Uterus (tissue), 4 donors: ENCODE results near the gene FBXW9. TPM values are rescaled to one million over a fixed set of nuclear protein-coding genes. Genes with fewer than 3 reads are reported as not detected.
A peak's percentile ranks its signal among the peaks of the same experiment; 100 is the strongest.

Source experiments
- DNase-seq, 2 donors: peaks; one replicate each; pipeline ENCODE4 v3.0.0-alpha.2; 2019 to 2020
- H3K27ac ChIP-seq, 2 donors: fragments of 200-600 bp; sonication (generic); 1 replicate in 1 of 2; 2 replicates in 1 of 2; pipeline ENCODE4 v1.5.1; 2016 to 2018
- H3K27me3 ChIP-seq, 2 donors: fragments of 200-600 bp; sonication (generic); one replicate each; pipeline ENCODE4 v1.5.1; 2018 to 2019; ENCODE audit warnings: control low read depth in 1 of 2
- H3K36me3 ChIP-seq, 2 donors: fragments of 200-600 bp; sonication (generic); one replicate each; pipeline ENCODE4 v1.5.1; 2019; ENCODE audit warnings: control low read depth in 1 of 2
- H3K4me1 ChIP-seq, 2 donors: fragments of 200-600 bp; sonication (generic); one replicate each; pipeline ENCODE4 v1.5.1; 2018 to 2019; ENCODE audit warnings: control low read depth in 1 of 2
- H3K4me3 ChIP-seq, 2 donors: fragments of 200-600 bp; sonication (generic); 1 replicate in 1 of 2; 2 replicates in 1 of 2; pipeline ENCODE4 v1.5.1; 2018 to 2019; ENCODE audit warnings: mild to moderate bottlenecking in 1 of 2
- H3K9me3 ChIP-seq, 2 donors: fragments of 200-600 bp; sonication (generic); one replicate each; pipeline ENCODE4 v1.5.1; 2019; ENCODE audit warnings: control low read depth in 1 of 2
- POLR2A ChIP-seq, 2 donors: fragments of 450-650 bp; IDR thresholded peaks; one replicate each; pipeline ENCODE4 v1.6.1; 2016; ENCODE audit warnings: antibody characterized with exemption in 2 of 2, mild to moderate bottlenecking in 1 of 2, moderate library complexity in 1 of 2
- intact Hi-C: fragments of 100-400 bp; cut with DNase I; formaldehyde crosslinking; loops from one replicate; pipeline ENCODE4 v1.15.1; 2023; ENCODE audit warnings: low total_unique reads
- total RNA-seq, 4 donors: library from RNA; depleted of rRNA in 3 of 4; stranded (reverse); fragments of >200 nt in 3 of 4; gene quantifications; one replicate each; pipeline versions ENCODE4 v1.1.0 to v1.2.4, GENCODE V29; 2014 to 2023
- TF ChIP-seq, protein P1 (sequence below), 4 experiments: fragments of 200-600 bp in 2 of 4; fragments of 450-650 bp in 2 of 4; sonication (generic) in 2 of 4; IDR thresholded peaks; one replicate each; pipeline ENCODE4 v1.5.1; 2016 to 2019; ENCODE audit warnings: antibody characterized with exemption in 4 of 4, mild to moderate bottlenecking in 2 of 4, moderate library complexity in 1 of 4
- donor health status: DM: yes; HTN: yes; CAD: no.

FBXW9 gene
- 1 to 10 TPM in 2 of 4 donors, not detected in 2; 3.8 to 9.5 TPM for total RNA-seq

DNA sequence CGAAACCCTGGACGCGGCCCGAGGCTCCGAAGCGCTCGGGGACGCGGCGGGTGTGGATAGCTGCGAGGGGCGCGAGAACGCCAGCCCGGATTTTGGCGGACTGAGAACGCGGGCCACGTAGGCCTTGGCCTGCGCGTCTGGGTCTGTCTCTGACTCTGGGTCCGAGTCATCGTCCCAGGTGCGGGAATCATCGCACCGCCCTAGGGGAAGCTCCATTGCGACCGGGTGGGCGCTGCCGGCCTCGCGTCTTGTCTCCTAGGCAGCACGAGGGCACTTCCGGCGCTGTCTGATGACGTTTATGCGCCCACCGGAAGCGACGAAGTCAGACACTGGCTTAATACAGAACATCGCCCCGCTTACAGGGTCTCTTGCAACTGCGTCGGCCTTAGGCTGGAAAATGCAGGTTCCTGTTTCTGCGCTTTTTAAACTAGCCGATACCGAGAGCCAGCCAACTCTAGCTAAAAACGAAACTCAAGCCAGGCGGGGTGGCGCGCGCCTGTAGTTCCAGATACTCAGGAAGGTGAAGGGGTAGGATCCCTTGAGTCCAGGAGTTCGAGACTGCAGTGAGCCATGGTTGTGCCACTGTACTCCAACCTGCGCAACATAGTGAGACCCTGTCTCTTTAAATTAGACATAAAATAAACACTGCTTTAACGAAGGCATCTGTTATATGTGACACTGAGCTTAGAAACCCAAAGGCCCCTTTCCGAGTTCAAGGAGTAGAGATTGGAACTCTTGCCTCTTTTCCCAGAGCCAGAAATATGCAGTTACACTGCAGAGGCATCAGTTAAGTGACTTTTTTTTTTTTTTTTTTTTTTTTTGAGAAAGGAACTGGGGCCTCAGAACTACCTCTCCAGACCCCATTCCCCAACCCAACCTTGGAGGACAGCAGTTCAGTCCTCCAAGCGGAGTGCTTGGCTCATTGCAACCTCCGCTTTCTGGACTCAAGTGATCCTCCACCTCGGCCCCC is at the start of gene FBXW9:
FBXW9 (minus strand) TSS at position 266 of the 970 bp plus-strand sequence; CDS start at position 216, 50 bp downstream.
- peak in 1 of 2 donors; percentile 48 for TF ChIP-seq POLR2A (IDR thresholded peaks at IDR 0.05)
- TF ChIP-seq, protein P1, sequence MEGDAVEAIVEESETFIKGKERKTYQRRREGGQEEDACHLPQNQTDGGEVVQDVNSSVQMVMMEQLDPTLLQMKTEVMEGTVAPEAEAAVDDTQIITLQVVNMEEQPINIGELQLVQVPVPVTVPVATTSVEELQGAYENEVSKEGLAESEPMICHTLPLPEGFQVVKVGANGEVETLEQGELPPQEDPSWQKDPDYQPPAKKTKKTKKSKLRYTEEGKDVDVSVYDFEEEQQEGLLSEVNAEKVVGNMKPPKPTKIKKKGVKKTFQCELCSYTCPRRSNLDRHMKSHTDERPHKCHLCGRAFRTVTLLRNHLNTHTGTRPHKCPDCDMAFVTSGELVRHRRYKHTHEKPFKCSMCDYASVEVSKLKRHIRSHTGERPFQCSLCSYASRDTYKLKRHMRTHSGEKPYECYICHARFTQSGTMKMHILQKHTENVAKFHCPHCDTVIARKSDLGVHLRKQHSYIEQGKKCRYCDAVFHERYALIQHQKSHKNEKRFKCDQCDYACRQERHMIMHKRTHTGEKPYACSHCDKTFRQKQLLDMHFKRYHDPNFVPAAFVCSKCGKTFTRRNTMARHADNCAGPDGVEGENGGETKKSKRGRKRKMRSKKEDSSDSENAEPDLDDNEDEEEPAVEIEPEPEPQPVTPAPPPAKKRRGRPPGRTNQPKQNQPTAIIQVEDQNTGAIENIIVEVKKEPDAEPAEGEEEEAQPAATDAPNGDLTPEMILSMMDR (IDR thresholded peaks at IDR 0.05), result peak in 1 of 4 experiments; percentile 27
- intact Hi-C loops, result no loop called here
- DNase-seq, result peak; percentile 97
- no peaks in the 10 kb centered on the region for H3K27me3 ChIP-seq
- no peaks in the 10 kb centered on the region for H3K36me3 ChIP-seq
- H3K9me3 ChIP-seq, result no peaks in the 10 kb centered on the region
- H3K27ac ChIP-seq, result peak within 1 kb of the TSS; percentile 81 to 89
- H3K4me1 ChIP-seq, result peaks cover 0 to 7% of the 10 kb centered on the region in 2 donors
- peak within 1 kb of the TSS; percentile 78 to 79 for H3K4me3 ChIP-seq

GRCh38 chr19:12745166-12745897 is 48.9 kb upstream of the FBXW9 start:
- DNase-seq, result no peak
- Histone ChIP-seq H3K4me3 (no peak overlapping the region), H3K27ac (no peak overlapping the region), H3K9me3 (peaks cover 0 to 12% of the 10 kb centered on the region in 2 donors), H3K27me3 (no peaks in the 10 kb centered on the region), H3K4me1 (no peaks in the 10 kb centered on the region), H3K36me3 (no peaks in the 10 kb centered on the region)
- no peak for TF ChIP-seq POLR2A (IDR thresholded peaks at IDR 0.05)
- TF ChIP-seq, protein P1 (IDR thresholded peaks at IDR 0.05), result no peak
- intact Hi-C loops, result no loop called here

- H3K4me1 ChIP-seq, result peaks cover 5 to 13% of the 10 kb centered on the region in 2 donors
- H3K27me3 ChIP-seq, result no peaks in the 10 kb centered on the region
- no peaks in the 10 kb centered on the region for H3K36me3 ChIP-seq
- H3K9me3 ChIP-seq, result no peaks in the 10 kb centered on the region
- no peak for DNase-seq
- intact Hi-C loops, result no loop called here
- peak overlapping the region; percentile 63 to 83 for H3K4me3 ChIP-seq
- peak overlapping the region; percentile 87 for H3K27ac ChIP-seq
- TF ChIP-seq POLR2A (IDR thresholded peaks at IDR 0.05), result no peak
- TF ChIP-seq, protein P1 (IDR thresholded peaks at IDR 0.05), result no peak
These were observed 41.5 kb upstream of the FBXW9 start for GRCh38 chr19:12737835-12738351.

- Histone ChIP-seq H3K27ac (peak within 1 kb of the TSS; percentile 87), H3K4me3 (peak within 1 kb of the TSS; percentile 63 to 83), H3K36me3 (no peaks in the 10 kb centered on the region), H3K9me3 (no peaks in the 10 kb centered on the region), H3K4me1 (peaks cover 8 to 19% of the 10 kb centered on the region in 2 donors), H3K27me3 (no peaks in the 10 kb centered on the region)
- intact Hi-C loops, result no loop called here
- peak; percentile 74 to 97 for DNase-seq
- peak in 1 of 2 donors; percentile 39 for TF ChIP-seq POLR2A (IDR thresholded peaks at IDR 0.05)
- TF ChIP-seq, protein P1 (IDR thresholded peaks at IDR 0.05), result peak in 2 of 4 experiments; percentile 25 to 44
These were observed 40.8 kb upstream of the FBXW9 start, which contains the start of gene GET3 for GRCh38 chr19:12736995-12737834. GET3 (plus strand) TSS chr19:12737497; CDS start chr19:12737506, 9 bp downstream.
